Kidney (tissue), 14 donors: Measurements from ENCODE around the gene POSTN. TPM values are rescaled to one million over a fixed set of nuclear protein-coding genes. Genes with fewer than 3 reads are reported as not detected.

Experiments used
- DNase-seq, 5 donors: peaks; one replicate each; pipeline ENCODE4 v3.0.0-alpha.2; 2013 to 2020
- FAIRE-seq: peaks from 2 replicates; lab custom pipeline; 2012; peaks lifted over from hg19 to GRCh38; lab: Jason Lieb, UNC
- H3K27ac ChIP-seq, 2 donors: one replicate each; pipeline ENCODE4 v1.7.0; 2013; ENCODE audit warnings: low read depth in 2 of 2, low read length in 2 of 2, inconsistent platforms in 1 of 2
- H3K27me3 ChIP-seq: one replicate; pipeline ENCODE4 v1.7.1; 2013; ENCODE audit warnings: low read length, inconsistent platforms; ENCODE audit not compliant: control insufficient read depth, insufficient read depth
- H3K36me3 ChIP-seq, 3 donors: one replicate each; pipeline versions ENCODE4 v1.7.0 to v1.7.1; 2013; ENCODE audit warnings: low read length in 3 of 3, control low read depth in 1 of 3, inconsistent platforms in 1 of 3; ENCODE audit not compliant: insufficient read depth in 3 of 3, control insufficient read depth in 2 of 3
- H3K4me1 ChIP-seq, 3 donors: one replicate each; pipeline versions ENCODE4 v1.7.0 to v1.7.1; 2013; ENCODE audit warnings: low read length in 3 of 3, inconsistent platforms in 1 of 3, low read depth in 1 of 3; ENCODE audit not compliant: control insufficient read depth in 2 of 3, insufficient read depth in 2 of 3
- H3K4me3 ChIP-seq, 3 donors: one replicate each; pipeline versions ENCODE4 v1.7.0 to v1.8.1; 2013; ENCODE audit warnings: low read length in 3 of 3, control low read depth in 1 of 3, inconsistent platforms in 1 of 3
- H3K9ac ChIP-seq, 3 donors: one replicate each; pipeline versions ENCODE4 v1.7.0 to v1.7.1; 2013; ENCODE audit warnings: low read length in 3 of 3, control low read depth in 1 of 3, inconsistent platforms in 1 of 3
- H3K9me3 ChIP-seq, 3 donors: one replicate each; pipeline versions ENCODE4 v1.7.0 to v1.7.1; 2013; ENCODE audit warnings: low read length in 3 of 3, control low read depth in 1 of 3, inconsistent platforms in 1 of 3; ENCODE audit not compliant: control insufficient read depth in 2 of 3, insufficient read depth in 1 of 3
- CTCF ChIP-seq: IDR thresholded peaks from 3 replicates; pipeline ENCODE4 v1.5.1; 2012; ENCODE audit warnings: mild to moderate bottlenecking, moderate library complexity, borderline replicate concordance; ENCODE audit not compliant: insufficient read depth; ENCODE audit errors: extremely low read depth
- intact Hi-C: fragments of 100-400 bp; cut with DNase I; formaldehyde crosslinking; loops from one replicate; pipeline ENCODE4 v1.11.1; 2022
- polyA plus RNA-seq: library from polyadenylated mRNA; stranded (reverse); fragments of 350-450 nt; fragmentation: Illumina TruSeq; extraction: RNeasy Lipid Tissue Mini Kit (QIAGEN cat#74804); gene quantifications from one replicate; pipeline ENCODE4 v1.2.3, GENCODE V29; 2014; ENCODE audit warnings: low read depth, low replicate concordance; ENCODE audit not compliant: insufficient read depth
- total RNA-seq: library from RNA; stranded (reverse); fragmentation: NEBNext Ultra II Directional; extraction: Animal tissue kit (Norgen Biotek cat#: 25700); gene quantifications from one replicate; pipeline ENCODE4 v1.2.1, GENCODE V29; 2021
- donor health status: control.
- donor health status: control.
- donor health status: control.
- donor health status: control.
- donor health status: control.
- donor health status: DM: yes; HTN: yes; CAD: no.
- donor health status: Normal renal cell carcinoma (clear cell type).

The POSTN gene
- total and polyA plus RNA-seq, 2 donors from 2014 or later, result 13.1 to 49.7 TPM

- FAIRE-seq, result no peak
- no peaks in the 10 kb centered on the region for H3K9me3 ChIP-seq
- H3K9ac ChIP-seq, result no peak overlapping the region
- no peaks in the 10 kb centered on the region for H3K27me3 ChIP-seq
- H3K4me3 ChIP-seq, result no peak overlapping the region
- no peak for TF ChIP-seq CTCF
- no peaks in the 10 kb centered on the region for H3K4me1 ChIP-seq
- no peak overlapping the region for H3K27ac ChIP-seq
- no peak for DNase-seq
- no peaks in the 10 kb centered on the region for H3K36me3 ChIP-seq
- intact Hi-C loops, result no loop called here
Observed at GRCh38 chr13:37613638-37614037, 15.1 kb upstream of the POSTN start.

GRCh38 chr13:37613236-37613635, 14.7 kb upstream of the POSTN start:
- H3K9ac ChIP-seq, result no peak overlapping the region
- no peaks in the 10 kb centered on the region for H3K4me1 ChIP-seq
- intact Hi-C loops, result no loop called here
- H3K4me3 ChIP-seq, result no peak overlapping the region
- no peaks in the 10 kb centered on the region for H3K36me3 ChIP-seq
- DNase-seq (no peak), FAIRE-seq (no peak)
- H3K27ac ChIP-seq, result no peak overlapping the region
- no peaks in the 10 kb centered on the region for H3K27me3 ChIP-seq
- TF ChIP-seq CTCF, result no peak
- no peaks in the 10 kb centered on the region for H3K9me3 ChIP-seq

GRCh38 chr13:37608750-37609339, 10.3 kb upstream of the POSTN start:
- intact Hi-C loops, result no loop called here
- Histone ChIP-seq H3K27ac (no peak overlapping the region), H3K4me1 (no peaks in the 10 kb centered on the region), H3K9ac (no peak overlapping the region), H3K36me3 (no peaks in the 10 kb centered on the region), H3K27me3 (no peaks in the 10 kb centered on the region), H3K4me3 (no peak overlapping the region), H3K9me3 (no peaks in the 10 kb centered on the region)
- no peak for DNase-seq
- no peak for TF ChIP-seq CTCF
- FAIRE-seq, result no peak
